Stomach smooth muscle (tissue), 2 donors: ENCODE data around the gene MSMP.

ENCODE experiments used
- H3K27ac ChIP-seq: one replicate; pipeline ENCODE4 v1.7.0; 2013; ENCODE audit warnings: mild to moderate bottlenecking, low read length, inconsistent platforms
- H3K27me3 ChIP-seq, 2 donors: one replicate each; pipeline ENCODE4 v1.7.0; 2013; ENCODE audit warnings: low read length in 2 of 2; ENCODE audit not compliant: insufficient read depth in 2 of 2, control insufficient read depth in 1 of 2
- H3K36me3 ChIP-seq, 2 donors: one replicate each; pipeline ENCODE4 v1.7.0; 2013; ENCODE audit warnings: low read length in 2 of 2; ENCODE audit not compliant: control insufficient read depth in 2 of 2, insufficient read depth in 2 of 2
- H3K4me1 ChIP-seq: one replicate; pipeline ENCODE4 v1.7.0; 2013; ENCODE audit warnings: low read length; ENCODE audit not compliant: control insufficient read depth, insufficient read depth
- H3K4me3 ChIP-seq, 2 donors: one replicate each; pipeline ENCODE4 v1.7.0; 2013; ENCODE audit warnings: low read length in 2 of 2
- H3K9ac ChIP-seq, 2 donors: one replicate each; pipeline ENCODE4 v1.7.0; 2013; ENCODE audit warnings: low read length in 2 of 2, mild to moderate bottlenecking in 1 of 2
- H3K9me3 ChIP-seq, 2 donors: one replicate each; pipeline ENCODE4 v1.7.0; 2013; ENCODE audit warnings: low read length in 2 of 2; ENCODE audit not compliant: control insufficient read depth in 2 of 2
- donor health status: healthy.
- donor health status: Pancreatic carcinoma.

Gene MSMP

GRCh38 chr9:35771534-35771933 lies 17.5 kb upstream of the MSMP start:
- Histone ChIP-seq H3K4me3 (no peak overlapping the region), H3K36me3 (no peaks in the 10 kb centered on the region), H3K9me3 (no peaks in the 10 kb centered on the region), H3K27me3 (no peaks in the 10 kb centered on the region), H3K9ac (no peak overlapping the region), H3K27ac (peak overlapping the region; percentile 3), H3K4me1 (peaks cover 9% of the 10 kb centered on the region)

- H3K36me3 ChIP-seq, result no peaks in the 10 kb centered on the region
- H3K27ac ChIP-seq, result peak overlapping the region; percentile 3
- H3K4me1 ChIP-seq, result peaks cover 9% of the 10 kb centered on the region
- H3K27me3 ChIP-seq, result no peaks in the 10 kb centered on the region
- no peak overlapping the region for H3K9ac ChIP-seq
- no peaks in the 10 kb centered on the region for H3K9me3 ChIP-seq
- no peak overlapping the region for H3K4me3 ChIP-seq
Observed at GRCh38 chr9:35771075-35771433, 17.0 kb upstream of the MSMP start.

GRCh38 chr9:35769763-35770162 lies 15.7 kb upstream of the MSMP start:
- no peaks in the 10 kb centered on the region for H3K9me3 ChIP-seq
- H3K4me1 ChIP-seq, result peaks cover 9% of the 10 kb centered on the region
- no peak overlapping the region for H3K4me3 ChIP-seq
- H3K27ac ChIP-seq, result no peak overlapping the region
- H3K27me3 ChIP-seq, result no peaks in the 10 kb centered on the region
- no peak overlapping the region for H3K9ac ChIP-seq
- H3K36me3 ChIP-seq, result no peaks in the 10 kb centered on the region

- H3K9me3 ChIP-seq, result no peaks in the 10 kb centered on the region
- H3K27me3 ChIP-seq, result no peaks in the 10 kb centered on the region
- H3K4me3 ChIP-seq, result no peak overlapping the region
- no peak overlapping the region for H3K9ac ChIP-seq
- no peaks in the 10 kb centered on the region for H3K36me3 ChIP-seq
- peaks cover 9% of the 10 kb centered on the region for H3K4me1 ChIP-seq
- no peak overlapping the region for H3K27ac ChIP-seq
Observed at GRCh38 chr9:35767458-35767857, 13.4 kb upstream of the MSMP start.

- Histone ChIP-seq H3K36me3 (no peaks in the 10 kb centered on the region), H3K4me1 (peaks cover 9% of the 10 kb centered on the region), H3K27me3 (no peaks in the 10 kb centered on the region), H3K9ac (no peak overlapping the region), H3K9me3 (no peaks in the 10 kb centered on the region), H3K27ac (no peak overlapping the region), H3K4me3 (no peak overlapping the region)
Observed at GRCh38 chr9:35766997-35767396, 12.9 kb upstream of the MSMP start.

- no peak overlapping the region for H3K4me3 ChIP-seq
- H3K9me3 ChIP-seq, result no peaks in the 10 kb centered on the region
- no peak overlapping the region for H3K9ac ChIP-seq
- H3K4me1 ChIP-seq, result no peaks in the 10 kb centered on the region
- no peaks in the 10 kb centered on the region for H3K36me3 ChIP-seq
- no peaks in the 10 kb centered on the region for H3K27me3 ChIP-seq
- H3K27ac ChIP-seq, result no peak overlapping the region
Observed at GRCh38 chr9:35763803-35764202, 9.7 kb upstream of the MSMP start.

- Histone ChIP-seq H3K4me1 (peaks cover 3% of the 10 kb centered on the region), H3K36me3 (no peaks in the 10 kb centered on the region), H3K9ac (no peak overlapping the region), H3K9me3 (no peaks in the 10 kb centered on the region), H3K27me3 (no peaks in the 10 kb centered on the region), H3K27ac (no peak overlapping the region), H3K4me3 (no peak overlapping the region)
Observed at GRCh38 chr9:35763181-35763580, 9.1 kb upstream of the MSMP start.

- Histone ChIP-seq H3K4me1 (peaks cover 15% of the 10 kb centered on the region), H3K27me3 (no peaks in the 10 kb centered on the region), H3K36me3 (no peaks in the 10 kb centered on the region), H3K4me3 (no peak overlapping the region), H3K9me3 (no peaks in the 10 kb centered on the region), H3K9ac (no peak overlapping the region), H3K27ac (no peak overlapping the region)
Observed at GRCh38 chr9:35760651-35761050, 6.6 kb upstream of the MSMP start.

- H3K27me3 ChIP-seq, result no peaks in the 10 kb centered on the region
- H3K27ac ChIP-seq, result no peak overlapping the region
- peaks cover 15% of the 10 kb centered on the region for H3K4me1 ChIP-seq
- H3K9me3 ChIP-seq, result no peaks in the 10 kb centered on the region
- H3K4me3 ChIP-seq, result no peak overlapping the region
- H3K9ac ChIP-seq, result no peak overlapping the region
- peaks cover under 1 to 4% of the 10 kb centered on the region in 2 donors for H3K36me3 ChIP-seq
Observed at GRCh38 chr9:35759795-35760194, 5.7 kb upstream of the MSMP start.

GRCh38 chr9:35758475-35759050 lies 4.5 kb upstream of the MSMP start:
- H3K4me3 ChIP-seq, result no peak overlapping the region

GRCh38 chr9:35757892-35758275 lies 3.8 kb upstream of the MSMP start:
- no peaks in the 10 kb centered on the region for H3K9me3 ChIP-seq
- peaks cover 16 to 17% of the 10 kb centered on the region in 2 donors for H3K36me3 ChIP-seq
- H3K4me3 ChIP-seq, result peak overlapping the region; percentile 81 to 90
- H3K9ac ChIP-seq, result peak overlapping the region; percentile 7 to 94
- H3K4me1 ChIP-seq, result peaks cover 15% of the 10 kb centered on the region
- peak overlapping the region; percentile 86 for H3K27ac ChIP-seq
- H3K27me3 ChIP-seq, result no peaks in the 10 kb centered on the region

More at GRCh38 chr9:35758475-35759050, 4.5 kb upstream of the MSMP start:
- Histone ChIP-seq H3K36me3 (peaks cover 10 to 11% of the 10 kb centered on the region in 2 donors), H3K9ac (peak overlapping the region in 1 of 2 donors; percentile 31), H3K27me3 (no peaks in the 10 kb centered on the region), H3K9me3 (no peaks in the 10 kb centered on the region), H3K4me1 (peaks cover 15% of the 10 kb centered on the region), H3K27ac (no peak overlapping the region)
